HL-60 (cell line): ENCODE results near the gene COL2A1.

Source experiments
- CTCF ChIP-seq: IDR thresholded peaks from one replicate; pipeline ENCODE4 v1.5.1; 2011; ENCODE audit warnings: low read length, control low read depth, inconsistent platforms; ENCODE audit not compliant: insufficient read depth
- GABPA ChIP-seq: IDR thresholded peaks from 2 replicates; pipeline ENCODE4 v1.6.1; 2012; ENCODE audit warnings: low read depth

- TF ChIP-seq CTCF (no peak), GABPA (no peak)
These were observed 23.1 kb upstream of the COL2A1 start for GRCh38 chr12:48027183-48028002.
